Tibial artery (tissue), 4 donors: ENCODE measurements around the gene HSPB3.

Source experiments
- DNase-seq, 2 donors: peaks; one replicate each; pipeline ENCODE4 v3.0.0-alpha.2; 2019
- H3K27ac ChIP-seq, 2 donors: fragments of 200-600 bp; sonication (generic) in 1 of 2; 1 replicate in 1 of 2; 2 replicates in 1 of 2; pipeline ENCODE4 v1.5.1; 2018 to 2019; ENCODE audit warnings: mild to moderate bottlenecking in 1 of 2
- H3K27me3 ChIP-seq, 2 donors: fragments of 200-600 bp; sonication (generic) in 1 of 2; one replicate each; pipeline versions ENCODE4 v1.5.1 to v1.6.0; 2016 to 2019
- H3K36me3 ChIP-seq, 3 donors: fragments of 200-600 bp; sonication (generic) in 2 of 3; one replicate each; pipeline ENCODE4 v1.5.1; 2016 to 2019; ENCODE audit warnings: mild to moderate bottlenecking in 2 of 3
- H3K4me1 ChIP-seq, 4 donors: fragments of 200-600 bp; sonication (generic) in 2 of 4; 1 replicate in 3 of 4; 2 replicates in 1 of 4; pipeline ENCODE4 v1.5.1; 2016 to 2019
- H3K4me3 ChIP-seq, 2 donors: fragments of 200-600 bp; sonication (generic) in 1 of 2; 1 replicate in 1 of 2; 2 replicates in 1 of 2; pipeline ENCODE4 v1.5.1; 2018 to 2019; ENCODE audit warnings: mild to moderate bottlenecking in 2 of 2
- H3K9me3 ChIP-seq, 3 donors: fragments of 200-600 bp; sonication (generic) in 1 of 3; one replicate each; pipeline ENCODE4 v1.5.1; 2016 to 2019
- intact Hi-C: fragments of 100-400 bp; cut with DNase I; formaldehyde crosslinking; loops from one replicate; pipeline ENCODE4 v1.15.0; 2023; ENCODE audit warnings: low total_unique reads
- TF ChIP-seq, protein P1 (sequence below), 2 experiments: fragments of 200-600 bp in 1 of 2; fragments of 450-650 bp in 1 of 2; IDR thresholded peaks; one replicate each; pipeline ENCODE4 v1.5.1; 2017 to 2019; ENCODE audit warnings: antibody characterized with exemption in 2 of 2, mild to moderate bottlenecking in 1 of 2, moderate library complexity in 1 of 2

Gene HSPB3

DNA sequence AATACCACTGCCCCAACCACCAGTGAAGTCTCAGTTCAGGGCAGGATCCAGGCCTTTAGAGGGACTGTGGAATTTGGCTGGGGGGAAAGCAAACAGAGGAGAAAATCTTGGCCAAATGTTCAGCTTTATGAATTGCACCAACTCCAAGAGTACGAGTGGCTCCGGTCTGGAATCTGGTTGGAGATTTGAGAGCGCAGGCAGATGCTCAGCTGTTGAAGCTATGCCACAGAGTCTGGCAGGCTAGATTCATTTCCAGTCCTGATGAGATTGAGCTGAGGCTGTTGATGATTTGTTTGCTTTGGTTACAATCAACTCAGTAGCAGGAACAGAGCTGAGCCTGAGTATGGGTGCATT is 9.1 kb upstream of the HSPB3 start:
- Histone ChIP-seq H3K4me3 (no peak overlapping the region), H3K9me3 (no peaks in the 10 kb centered on the region), H3K36me3 (no peaks in the 10 kb centered on the region), H3K4me1 (peaks cover 0 to 28% (median 3%) of the 10 kb centered on the region in 4 donors), H3K27ac (peak overlapping the region; percentile 42 to 53), H3K27me3 (no peaks in the 10 kb centered on the region)
- no peak for DNase-seq
- intact Hi-C loops, result no loop called here
- TF ChIP-seq, protein P1, sequence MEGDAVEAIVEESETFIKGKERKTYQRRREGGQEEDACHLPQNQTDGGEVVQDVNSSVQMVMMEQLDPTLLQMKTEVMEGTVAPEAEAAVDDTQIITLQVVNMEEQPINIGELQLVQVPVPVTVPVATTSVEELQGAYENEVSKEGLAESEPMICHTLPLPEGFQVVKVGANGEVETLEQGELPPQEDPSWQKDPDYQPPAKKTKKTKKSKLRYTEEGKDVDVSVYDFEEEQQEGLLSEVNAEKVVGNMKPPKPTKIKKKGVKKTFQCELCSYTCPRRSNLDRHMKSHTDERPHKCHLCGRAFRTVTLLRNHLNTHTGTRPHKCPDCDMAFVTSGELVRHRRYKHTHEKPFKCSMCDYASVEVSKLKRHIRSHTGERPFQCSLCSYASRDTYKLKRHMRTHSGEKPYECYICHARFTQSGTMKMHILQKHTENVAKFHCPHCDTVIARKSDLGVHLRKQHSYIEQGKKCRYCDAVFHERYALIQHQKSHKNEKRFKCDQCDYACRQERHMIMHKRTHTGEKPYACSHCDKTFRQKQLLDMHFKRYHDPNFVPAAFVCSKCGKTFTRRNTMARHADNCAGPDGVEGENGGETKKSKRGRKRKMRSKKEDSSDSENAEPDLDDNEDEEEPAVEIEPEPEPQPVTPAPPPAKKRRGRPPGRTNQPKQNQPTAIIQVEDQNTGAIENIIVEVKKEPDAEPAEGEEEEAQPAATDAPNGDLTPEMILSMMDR (IDR thresholded peaks at IDR 0.05), result no peak

DNA sequence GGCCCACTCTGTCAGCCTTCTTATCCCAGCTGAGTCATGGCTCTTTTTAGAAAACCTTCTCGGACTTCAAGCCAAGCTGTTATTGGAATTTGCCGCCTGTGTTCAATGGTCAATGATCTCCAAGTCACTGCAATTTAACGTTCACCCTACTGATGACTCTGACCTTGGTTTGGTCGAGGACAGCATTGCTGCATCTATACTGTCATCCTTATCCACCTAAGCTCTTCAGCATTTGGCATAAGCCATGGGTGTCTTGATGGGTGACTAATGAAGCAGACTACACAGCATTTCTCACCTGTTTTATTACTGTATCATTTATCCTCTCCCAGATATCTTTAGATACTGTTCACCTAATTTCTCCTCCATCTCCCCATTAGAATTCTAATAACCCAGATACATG is 5.6 kb upstream of the HSPB3 start:
- intact Hi-C loops, result no loop called here
- TF ChIP-seq, protein P1 (IDR thresholded peaks at IDR 0.05), result no peak
- Histone ChIP-seq H3K27ac (no peak overlapping the region), H3K36me3 (no peaks in the 10 kb centered on the region), H3K27me3 (no peaks in the 10 kb centered on the region), H3K9me3 (no peaks in the 10 kb centered on the region), H3K4me1 (peaks cover 0 to 28% (median 3%) of the 10 kb centered on the region in 4 donors), H3K4me3 (no peak overlapping the region)
- no peak for DNase-seq

DNA sequence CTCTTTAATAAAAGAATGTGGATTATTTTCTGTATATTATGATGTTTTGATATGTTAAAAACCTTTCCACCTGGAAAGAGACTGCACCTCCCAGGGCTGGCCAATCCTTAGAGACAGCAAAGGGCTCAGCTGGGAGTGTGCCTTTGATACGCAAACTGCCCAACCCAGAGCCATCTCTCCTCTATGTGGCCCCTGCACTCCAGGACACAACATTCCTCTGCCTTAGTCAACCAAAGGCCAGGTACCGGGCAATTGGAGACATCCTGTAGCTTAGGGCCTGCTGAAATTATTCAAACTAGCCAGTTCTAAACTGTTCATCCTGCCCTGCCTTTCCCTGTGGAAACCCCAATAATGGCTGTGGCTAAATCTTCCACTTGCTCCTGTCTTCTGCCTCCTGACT is 5.0 kb upstream of the HSPB3 start:
- H3K36me3 ChIP-seq, result no peaks in the 10 kb centered on the region
- no peak for DNase-seq
- no peaks in the 10 kb centered on the region for H3K27me3 ChIP-seq
- TF ChIP-seq, protein P1 (IDR thresholded peaks at IDR 0.05), result no peak
- H3K9me3 ChIP-seq, result no peaks in the 10 kb centered on the region
- peaks cover 0 to 34% (median 4%) of the 10 kb centered on the region in 4 donors for H3K4me1 ChIP-seq
- H3K27ac ChIP-seq, result no peak overlapping the region
- H3K4me3 ChIP-seq, result no peak overlapping the region
- intact Hi-C loops, result no loop called here

DNA sequence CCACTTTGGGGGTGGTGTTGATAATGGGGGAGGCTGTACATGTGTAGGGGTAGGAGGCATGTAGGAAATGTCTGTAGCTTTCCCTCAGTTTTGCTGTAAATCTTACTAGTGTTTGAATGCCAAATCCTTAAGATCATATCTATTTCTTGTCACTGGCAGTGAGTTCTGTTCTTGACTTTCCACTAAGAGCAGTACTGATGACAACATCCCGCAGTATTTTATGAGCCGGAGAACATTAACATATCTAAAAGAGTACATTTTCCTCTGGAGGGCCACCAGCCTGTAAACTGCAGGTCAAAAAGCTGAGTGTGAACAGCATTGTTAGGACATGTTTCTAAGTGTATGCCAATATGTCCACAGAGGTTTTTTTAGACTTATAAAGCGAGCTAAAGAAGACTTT is 2.5 kb upstream of the HSPB3 start:
- H3K27me3 ChIP-seq, result no peaks in the 10 kb centered on the region
- TF ChIP-seq, protein P1 (IDR thresholded peaks at IDR 0.05), result no peak

DNA sequence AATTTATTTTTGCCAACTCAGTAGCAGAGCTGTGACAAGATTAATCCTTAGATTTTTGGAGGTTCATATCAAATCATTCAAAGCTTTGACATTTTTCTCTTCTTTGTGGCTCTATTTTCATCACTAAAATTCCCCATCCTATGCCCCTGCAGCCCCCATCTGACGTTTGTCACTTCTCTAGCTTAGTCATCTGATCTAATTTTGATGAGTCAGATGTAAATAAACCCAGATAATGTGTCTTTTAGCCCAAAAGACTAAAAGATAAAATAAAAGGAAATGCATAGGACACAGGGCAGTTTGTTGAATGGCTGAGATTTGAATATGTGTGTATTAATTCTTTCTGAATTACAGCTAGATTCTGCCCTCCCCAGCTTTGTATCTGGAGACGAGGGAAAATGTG is 897 bp upstream of the HSPB3 start:
- TF ChIP-seq, protein P1 (IDR thresholded peaks at IDR 0.05), result no peak
- H3K27ac ChIP-seq, result peak overlapping the region; percentile 52 to 62
- H3K4me3 ChIP-seq, result no peak overlapping the region
- peaks cover 0 to 37% (median 14%) of the 10 kb centered on the region in 4 donors for H3K4me1 ChIP-seq
- intact Hi-C loops, result no loop called here
- no peak for DNase-seq
- H3K9me3 ChIP-seq, result no peaks in the 10 kb centered on the region
- no peaks in the 10 kb centered on the region for H3K27me3 ChIP-seq
- no peaks in the 10 kb centered on the region for H3K36me3 ChIP-seq

More for the DNA sequence above, 2.5 kb upstream of the HSPB3 start:
- Histone ChIP-seq H3K4me1 (peaks cover 0 to 39% (median 14%) of the 10 kb centered on the region in 4 donors), H3K9me3 (no peaks in the 10 kb centered on the region), H3K27ac (no peak overlapping the region), H3K4me3 (no peak overlapping the region), H3K36me3 (no peaks in the 10 kb centered on the region)
- no peak for DNase-seq
- intact Hi-C loops, result no loop called here
